T1000 (cell line): ENCODE data around the gene STARD3.
"Not testable (repeated sequence)": the region's sequence is repeated elsewhere in the genome, so short reads cannot be mapped to it uniquely, and the experiment has no call there.

ENCODE experiments used
- DNase-seq: peaks from one replicate; lab custom pipeline; 2025; ENCODE audit warnings: mixed read lengths; lab: John Stamatoyannopoulos, UW

STARD3 gene

GRCh38 chr17:39695089-39695474, 58.1 kb downstream of the STARD3 start:
- no peak for DNase-seq

DNA sequence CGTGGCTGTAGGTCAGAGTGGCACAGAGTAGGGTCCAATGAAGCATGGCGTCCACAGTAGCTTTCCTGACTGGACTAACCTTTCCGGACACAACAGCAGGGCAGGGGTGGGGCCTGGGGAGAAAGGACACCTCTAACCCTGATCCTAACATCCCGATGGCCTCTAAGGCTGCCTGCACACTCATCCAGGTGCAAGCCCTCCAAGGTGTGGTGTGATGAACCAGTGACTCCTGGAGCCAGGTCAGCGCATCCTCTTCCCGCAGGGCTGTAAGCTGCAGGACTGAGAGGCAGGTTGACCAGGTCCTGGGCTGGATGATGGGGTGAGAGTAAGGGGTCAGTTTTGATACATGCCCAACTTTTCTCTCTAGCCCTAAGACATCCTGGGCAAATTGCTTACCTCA, 59.8 kb downstream of the STARD3 start:
- DNase-seq: no peak

GRCh38 chr17:39697961-39698360, 61.0 kb downstream of the STARD3 start:
- no peak for DNase-seq

DNA sequence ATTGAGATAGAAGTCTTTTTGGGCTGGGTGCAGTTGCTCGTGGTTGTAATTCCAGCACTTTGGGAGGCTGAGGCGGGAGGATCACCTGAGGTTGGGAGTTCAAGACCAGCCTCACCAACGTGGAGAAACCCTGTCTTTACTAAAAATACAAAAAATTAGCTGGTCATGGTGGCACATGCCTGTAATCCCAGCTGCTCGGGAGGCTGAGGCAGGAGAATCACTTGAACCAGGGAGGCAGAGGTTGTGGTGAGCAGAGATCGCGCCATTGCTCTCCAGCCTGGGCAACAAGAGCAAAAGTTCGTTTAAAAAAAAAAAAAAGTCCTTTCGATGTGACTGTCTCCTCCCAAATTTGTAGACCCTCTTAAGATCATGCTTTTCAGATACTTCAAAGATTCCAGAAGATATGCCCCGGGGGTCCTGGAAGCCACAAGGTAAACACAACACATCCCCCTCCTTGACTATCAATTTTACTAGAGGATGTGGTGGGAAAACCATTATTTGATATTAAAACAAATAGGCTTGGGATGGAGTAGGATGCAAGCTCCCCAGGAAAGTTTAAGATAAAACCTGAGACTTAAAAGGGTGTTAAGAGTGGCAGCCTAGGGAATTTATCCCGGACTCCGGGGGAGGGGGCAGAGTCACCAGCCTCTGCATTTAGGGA, 62.3 kb downstream of the STARD3 start:
- not testable (repeated sequence) for DNase-seq

DNA sequence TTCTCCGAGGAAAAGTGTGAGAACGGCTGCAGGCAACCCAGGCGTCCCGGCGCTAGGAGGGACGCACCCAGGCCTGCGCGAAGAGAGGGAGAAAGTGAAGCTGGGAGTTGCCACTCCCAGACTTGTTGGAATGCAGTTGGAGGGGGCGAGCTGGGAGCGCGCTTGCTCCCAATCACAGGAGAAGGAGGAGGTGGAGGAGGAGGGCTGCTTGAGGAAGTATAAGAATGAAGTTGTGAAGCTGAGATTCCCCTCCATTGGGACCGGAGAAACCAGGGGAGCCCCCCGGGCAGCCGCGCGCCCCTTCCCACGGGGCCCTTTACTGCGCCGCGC, 62.8 kb downstream of the STARD3 start, which contains the start of gene ERBB2:
TSS of gene ERBB2 (plus strand) at position 247 of the 330 bp plus-strand sequence. CDS start 175 bp downstream, outside the sequence.
- DNase-seq: peak; percentile 18

DNA sequence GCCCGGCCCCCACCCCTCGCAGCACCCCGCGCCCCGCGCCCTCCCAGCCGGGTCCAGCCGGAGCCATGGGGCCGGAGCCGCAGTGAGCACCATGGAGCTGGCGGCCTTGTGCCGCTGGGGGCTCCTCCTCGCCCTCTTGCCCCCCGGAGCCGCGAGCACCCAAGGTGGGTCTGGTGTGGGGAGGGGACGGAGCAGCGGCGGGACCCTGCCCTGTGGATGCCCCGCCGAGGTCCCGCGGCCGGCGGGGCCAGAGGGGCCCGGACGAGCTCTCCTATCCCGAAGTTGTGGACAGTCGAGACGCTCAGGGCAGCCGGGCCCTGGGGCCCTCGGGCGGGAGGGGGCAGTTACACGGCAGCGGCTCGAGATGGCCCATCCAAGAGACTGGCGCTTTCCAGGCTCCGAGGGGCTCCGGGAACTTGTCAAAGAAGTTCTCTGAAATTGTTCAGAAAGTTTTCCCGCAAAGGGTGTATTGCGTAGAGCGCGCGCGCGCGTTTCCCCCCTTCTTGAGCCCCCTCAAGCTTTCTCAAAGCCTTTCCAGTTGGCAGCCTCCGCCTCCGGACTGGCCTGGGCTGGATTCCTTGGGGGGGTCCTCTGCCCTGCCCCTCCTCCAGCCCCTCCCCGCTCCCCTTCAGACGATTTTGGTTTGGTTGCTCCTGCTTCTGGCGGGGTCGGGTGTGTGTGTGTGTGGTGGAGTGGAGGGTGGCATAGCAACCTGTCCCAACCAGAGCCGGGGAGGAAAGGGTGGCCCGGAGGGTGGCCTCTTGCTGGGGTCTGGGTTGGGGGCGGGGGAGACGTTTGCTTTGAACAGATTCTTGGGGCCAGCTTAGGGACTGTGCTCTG, 63.4 kb downstream of the STARD3 start:
- no peak for DNase-seq

DNA sequence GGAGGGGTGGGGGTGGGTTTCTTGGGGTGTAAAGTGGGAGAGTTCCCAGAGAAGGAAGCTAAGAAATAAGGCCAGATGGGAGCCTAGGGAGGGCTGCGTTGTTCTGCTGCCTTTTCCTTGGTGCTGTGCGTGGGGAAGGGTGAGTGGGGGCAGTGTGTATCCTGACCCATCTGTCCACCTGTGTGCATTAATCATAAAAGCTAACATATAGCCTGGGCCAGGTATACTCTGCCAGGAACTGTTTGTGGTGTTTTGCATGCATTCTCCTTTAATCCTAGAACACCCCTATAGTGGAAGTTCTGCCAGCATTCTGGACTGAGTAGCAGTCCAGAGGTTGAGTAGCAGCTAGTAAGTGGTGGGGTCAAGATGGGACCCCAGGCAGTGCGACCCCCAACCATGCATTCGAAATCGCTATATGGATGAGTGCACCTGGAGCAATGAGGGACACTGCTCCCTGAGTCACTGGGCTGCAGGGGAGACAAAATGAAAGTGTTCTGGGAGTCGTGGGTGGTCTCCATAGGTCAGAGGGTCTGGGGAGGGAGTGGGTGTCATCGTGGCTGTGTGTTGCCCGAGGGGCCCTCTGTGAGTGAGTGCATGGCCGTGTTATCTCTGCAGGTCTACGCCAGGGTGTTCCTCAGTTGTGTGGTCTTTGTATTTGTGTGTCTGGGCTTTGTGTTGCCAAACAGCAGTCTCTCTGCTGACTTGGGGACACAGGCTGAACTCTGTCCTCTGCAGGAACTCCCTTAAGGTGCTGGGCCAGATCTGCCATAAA, 64.3 kb downstream of the STARD3 start:
- DNase-seq: no peak

GRCh38 chr17:39701784-39702422, 65.0 kb downstream of the STARD3 start:
- DNase-seq: no peak

DNA sequence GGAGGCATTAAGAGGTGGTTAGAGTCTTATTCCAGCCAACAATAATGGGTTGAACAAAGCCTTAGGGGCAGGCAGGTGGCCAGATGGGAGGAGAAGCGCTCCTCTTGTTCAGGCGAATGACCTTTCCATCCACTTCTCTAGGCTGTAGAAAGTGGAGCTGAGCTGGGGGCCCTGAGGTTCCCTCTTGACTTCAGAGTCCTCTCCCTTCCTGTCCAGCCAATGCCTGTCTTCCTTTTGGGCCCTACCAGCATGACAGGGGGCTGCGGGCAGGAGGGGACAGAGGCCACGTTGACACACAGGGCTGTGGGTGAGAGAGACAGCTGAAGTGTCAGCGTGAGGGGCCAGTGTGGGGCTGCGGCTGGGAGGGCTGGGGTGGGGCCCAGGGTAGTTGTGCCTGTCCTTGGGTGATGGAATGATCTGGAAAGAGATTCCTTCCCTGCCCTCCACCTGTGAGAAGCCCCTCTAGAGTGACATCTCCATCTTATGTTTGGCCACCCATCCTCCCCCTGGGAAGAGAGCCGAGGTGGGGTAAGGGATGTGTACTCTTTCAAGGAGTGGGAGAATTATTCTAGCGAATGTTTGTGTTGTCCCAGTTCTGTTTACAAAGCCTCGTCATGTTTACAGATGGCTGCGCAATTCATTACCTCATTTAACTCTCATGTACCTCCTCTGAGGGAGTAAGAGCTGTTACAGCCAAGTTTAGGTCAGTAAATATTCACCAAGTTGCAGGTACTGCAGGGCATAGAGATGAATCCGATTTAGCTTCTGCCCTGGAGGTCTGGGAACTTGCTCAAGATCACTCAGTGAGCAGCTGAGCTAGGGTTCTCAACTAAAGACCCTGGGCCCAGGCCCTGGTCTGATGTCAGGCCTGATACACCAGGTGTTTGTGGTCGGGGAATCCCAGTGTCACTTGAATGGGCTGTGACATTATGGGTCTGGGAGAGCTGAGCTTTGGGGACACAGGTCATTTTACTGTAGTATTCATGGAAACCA, 66.3 kb downstream of the STARD3 start:
- no peak for DNase-seq

GRCh38 chr17:39703913-39704312, 67.0 kb downstream of the STARD3 start:
- DNase-seq: no peak

- DNase-seq: no peak
These were observed 68.0 kb downstream of the STARD3 start for GRCh38 chr17:39704821-39705551.

DNA sequence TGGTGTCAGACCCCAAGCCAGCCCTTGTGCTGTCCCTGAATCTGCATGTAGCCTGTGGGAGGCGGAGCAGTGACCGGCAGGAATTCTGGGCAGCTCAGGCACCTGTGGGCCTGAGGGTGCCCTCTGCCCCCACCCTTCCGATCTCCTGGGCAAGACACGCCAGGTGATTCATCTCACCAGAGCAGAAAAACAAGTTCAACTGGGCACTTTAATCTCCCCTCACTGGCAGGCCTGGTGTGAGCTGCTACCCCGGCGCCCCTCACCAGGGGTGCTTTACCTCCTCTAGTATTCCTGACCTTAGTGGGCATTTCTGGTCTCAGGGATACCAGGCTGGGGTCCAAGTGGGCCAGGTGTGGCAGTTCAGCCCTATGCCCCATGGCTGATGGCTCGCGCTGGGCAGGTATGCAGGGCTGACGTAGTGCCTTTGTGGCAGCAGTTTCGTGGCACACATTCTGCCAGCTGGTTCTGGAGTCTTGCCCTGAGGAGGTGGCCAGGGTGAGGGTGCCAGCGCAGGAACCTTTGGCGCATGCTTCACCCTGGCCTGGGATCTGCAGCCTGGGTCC, 68.9 kb downstream of the STARD3 start:
- no peak for DNase-seq

- no peak for DNase-seq
These were observed 69.4 kb downstream of the STARD3 start for GRCh38 chr17:39706383-39706782.

- no peak for DNase-seq
These were observed 70.0 kb downstream of the STARD3 start for GRCh38 chr17:39706921-39707337.

DNA sequence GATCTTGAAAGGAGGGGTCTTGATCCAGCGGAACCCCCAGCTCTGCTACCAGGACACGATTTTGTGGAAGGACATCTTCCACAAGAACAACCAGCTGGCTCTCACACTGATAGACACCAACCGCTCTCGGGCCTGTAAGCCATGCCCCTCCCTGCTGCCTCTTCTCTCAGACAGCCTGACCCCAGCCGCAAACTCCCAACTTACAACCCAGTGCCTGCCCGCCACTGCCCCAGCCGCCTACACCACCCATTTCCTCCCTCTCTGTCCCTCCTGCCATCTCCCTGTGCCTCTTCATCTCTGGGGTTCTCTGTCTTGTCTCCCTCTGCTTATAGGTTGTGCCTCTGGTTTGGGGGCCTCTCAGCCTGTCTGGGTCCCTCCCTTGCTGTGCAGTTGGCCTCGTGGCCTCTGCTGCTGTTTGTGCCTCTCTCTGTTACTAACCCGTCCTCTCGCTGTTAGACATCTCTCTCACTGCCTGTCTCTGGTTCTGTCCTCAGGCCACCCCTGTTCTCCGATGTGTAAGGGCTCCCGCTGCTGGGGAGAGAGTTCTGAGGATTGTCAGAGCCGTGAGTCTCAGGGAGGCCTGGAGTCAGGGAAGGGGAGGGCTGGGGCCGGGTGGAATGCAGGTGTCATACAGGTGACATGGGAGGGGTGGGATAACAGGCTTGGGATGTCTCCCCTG, 72.5 kb downstream of the STARD3 start:
- DNase-seq: no peak

DNA sequence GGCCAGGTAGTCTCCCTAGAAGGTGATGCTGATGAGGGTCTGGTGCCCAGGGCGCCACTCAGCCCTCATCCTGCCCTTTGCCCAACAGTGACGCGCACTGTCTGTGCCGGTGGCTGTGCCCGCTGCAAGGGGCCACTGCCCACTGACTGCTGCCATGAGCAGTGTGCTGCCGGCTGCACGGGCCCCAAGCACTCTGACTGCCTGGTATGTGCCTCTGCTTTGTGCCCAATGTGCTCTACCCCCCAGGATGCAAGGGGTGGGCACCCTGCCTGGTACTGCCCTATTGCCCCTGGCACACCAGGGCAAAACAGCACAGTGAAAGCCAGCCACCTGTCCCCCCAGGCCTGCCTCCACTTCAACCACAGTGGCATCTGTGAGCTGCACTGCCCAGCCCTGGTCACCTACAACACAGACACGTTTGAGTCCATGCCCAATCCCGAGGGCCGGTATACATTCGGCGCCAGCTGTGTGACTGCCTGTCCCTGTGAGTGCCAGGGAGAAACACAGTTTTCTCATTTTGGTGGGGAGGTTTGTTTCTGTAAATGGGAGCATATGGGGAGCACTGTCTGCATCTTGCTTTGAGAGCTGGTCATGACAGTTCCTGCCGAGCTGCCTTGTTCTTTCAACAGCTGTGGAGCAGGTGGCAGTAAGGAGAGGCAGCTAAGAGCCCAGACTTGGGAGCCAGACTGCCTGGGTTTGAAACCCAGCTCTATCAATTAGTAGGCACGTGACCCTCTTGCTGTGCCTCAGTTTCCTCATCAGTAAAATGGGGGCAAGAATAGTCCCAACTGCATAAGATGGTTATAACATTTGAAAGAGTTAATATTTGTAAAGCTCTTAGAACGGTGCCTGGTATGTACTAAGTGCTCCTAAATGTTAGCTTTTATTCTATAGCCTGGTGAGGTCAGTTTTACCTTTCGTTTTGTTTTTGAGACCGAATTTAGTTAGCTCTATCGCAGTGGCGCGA, 73.3 kb downstream of the STARD3 start:
- no peak for DNase-seq

GRCh38 chr17:39711071-39711470, 74.1 kb downstream of the STARD3 start:
- not testable (repeated sequence) for DNase-seq

DNA sequence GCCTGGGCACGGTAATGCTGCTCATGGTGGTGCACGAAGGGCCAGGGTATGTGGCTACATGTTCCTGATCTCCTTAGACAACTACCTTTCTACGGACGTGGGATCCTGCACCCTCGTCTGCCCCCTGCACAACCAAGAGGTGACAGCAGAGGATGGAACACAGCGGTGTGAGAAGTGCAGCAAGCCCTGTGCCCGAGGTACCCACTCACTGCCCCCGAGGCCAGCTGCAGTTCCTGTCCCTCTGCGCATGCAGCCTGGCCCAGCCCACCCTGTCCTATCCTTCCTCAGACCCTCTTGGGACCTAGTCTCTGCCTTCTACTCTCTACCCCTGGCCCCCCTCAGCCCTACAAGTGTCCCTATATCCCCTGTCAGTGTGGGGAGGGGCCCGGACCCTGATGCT, 74.9 kb downstream of the STARD3 start:
- DNase-seq: no peak
